HepG2 (cell line): ENCODE data around the gene ANKRD29. TPM values are rescaled to one million over a fixed set of nuclear protein-coding genes. Genes with fewer than 3 reads are reported as not detected.
A peak's percentile ranks its signal among the peaks of the same experiment; 100 is the strongest.

Source experiments
- CAMTA2 ChIP-seq: sonication (generic); formaldehyde crosslinking; IDR thresholded peaks from 2 replicates; pipeline ENCODE4 v1.4.0; 2020; ENCODE audit warnings: mild to moderate bottlenecking, missing genetic modification reagents, borderline replicate concordance
- ELF1 ChIP-seq: sonication (generic); formaldehyde crosslinking; IDR thresholded peaks from 2 replicates; pipeline ENCODE4 v1.4.0; 2020; ENCODE audit warnings: missing genetic modification reagents
- HOXD1 ChIP-seq: sonication (generic); formaldehyde crosslinking; IDR thresholded peaks from 2 replicates; pipeline ENCODE4 v1.5.0; 2020; ENCODE audit warnings: missing genetic modification reagents
- NR3C1 ChIP-seq: sonication (generic); formaldehyde crosslinking; IDR thresholded peaks from 2 replicates; pipeline ENCODE4 v1.4.0; 2020; ENCODE audit warnings: missing genetic modification reagents
- PITX1 ChIP-seq: sonication (generic); formaldehyde crosslinking; IDR thresholded peaks from 2 replicates; pipeline ENCODE4 v1.5.1; 2020; ENCODE audit warnings: mild to moderate bottlenecking, missing genetic modification reagents
- REXO4 ChIP-seq: sonication (generic); formaldehyde crosslinking; IDR thresholded peaks from 2 replicates; pipeline ENCODE4 v1.8.0; 2022; ENCODE audit warnings: missing genetic modification reagents, mild to moderate bottlenecking, borderline replicate concordance
- SMYD3 ChIP-seq: sonication (generic); formaldehyde crosslinking; IDR thresholded peaks from 2 replicates; pipeline ENCODE4 v1.8.1; 2023; ENCODE audit warnings: mild to moderate bottlenecking, missing genetic modification reagents
- ZBTB7A ChIP-seq: sonication (generic); formaldehyde crosslinking; IDR thresholded peaks from 2 replicates; pipeline ENCODE4 v1.8.0; 2022; ENCODE audit warnings: mild to moderate bottlenecking, missing genetic modification reagents
- ZBTB7B ChIP-seq: sonication (generic); formaldehyde crosslinking; IDR thresholded peaks from 2 replicates; pipeline ENCODE4 v1.4.0; 2020; ENCODE audit warnings: missing genetic modification reagents
- ZNF17 ChIP-seq: sonication (generic); formaldehyde crosslinking; IDR thresholded peaks from 2 replicates; pipeline ENCODE4 v1.5.0; 2020; ENCODE audit warnings: mild to moderate bottlenecking, missing genetic modification reagents
- polyA plus RNA-seq, 8 experiments: library from polyadenylated mRNA; depleted of rRNA in 3 of 8; stranded (reverse) in 7 of 8; unstranded in 1 of 8; fragments of >200 nt; fragmentation: Illumina TruSeq in 4 of 8; extraction: Trizol in 4 of 8; gene quantifications; 2 replicates each; pipeline versions ENCODE4 v1.2.1 to v1.2.3, GENCODE V29; 2011 to 2016; ENCODE audit warnings: low read depth in 4 of 8, missing spikeins in 1 of 8, mixed read lengths in 1 of 8; ENCODE audit not compliant: insufficient read depth in 1 of 8
- total RNA-seq, 5 experiments: library from RNA; depleted of rRNA; stranded (reverse); fragments of >200 nt; fragmentation: Illumina TruSeq; extraction: Trizol; gene quantifications; 2 replicates each; pipeline ENCODE4 v1.2.3, GENCODE V29; 2016; ENCODE audit warnings: low read depth in 1 of 5
- TF ChIP-seq, protein P1 (sequence below): sonication (generic); formaldehyde crosslinking; IDR thresholded peaks from 2 replicates; pipeline ENCODE4 v1.5.1; 2020; ENCODE audit warnings: mild to moderate bottlenecking, missing genetic modification reagents, moderate library complexity
- TF ChIP-seq, protein P2 (sequence below): sonication (generic); formaldehyde crosslinking; conservative IDR thresholded peaks from 2 replicates; pipeline ENCODE4 v1.8.1; 2023; ENCODE audit warnings: missing genetic modification reagents
- TF ChIP-seq, protein P3 (sequence below): sonication (generic); formaldehyde crosslinking; IDR thresholded peaks from 2 replicates; pipeline ENCODE4 v1.8.1; 2022; ENCODE audit warnings: low read depth, mild to moderate bottlenecking, missing genetic modification reagents
- TF ChIP-seq, protein P4 (sequence below): sonication (generic); formaldehyde crosslinking; IDR thresholded peaks from 2 replicates; pipeline ENCODE4 v1.5.0; 2020; ENCODE audit warnings: mild to moderate bottlenecking, missing genetic modification reagents, borderline replicate concordance
- TF ChIP-seq, protein P5 (sequence below): sonication (generic); formaldehyde crosslinking; conservative IDR thresholded peaks from 2 replicates; pipeline ENCODE4 v1.8.0; 2022; ENCODE audit warnings: mild to moderate bottlenecking, moderate library complexity, missing genetic modification reagents

Gene ANKRD29
- total and polyA plus RNA-seq, 2 of the 13 experiments (the other 11 are each of a cell fraction or from before 2014, with no cell fraction given) = not detected

DNA sequence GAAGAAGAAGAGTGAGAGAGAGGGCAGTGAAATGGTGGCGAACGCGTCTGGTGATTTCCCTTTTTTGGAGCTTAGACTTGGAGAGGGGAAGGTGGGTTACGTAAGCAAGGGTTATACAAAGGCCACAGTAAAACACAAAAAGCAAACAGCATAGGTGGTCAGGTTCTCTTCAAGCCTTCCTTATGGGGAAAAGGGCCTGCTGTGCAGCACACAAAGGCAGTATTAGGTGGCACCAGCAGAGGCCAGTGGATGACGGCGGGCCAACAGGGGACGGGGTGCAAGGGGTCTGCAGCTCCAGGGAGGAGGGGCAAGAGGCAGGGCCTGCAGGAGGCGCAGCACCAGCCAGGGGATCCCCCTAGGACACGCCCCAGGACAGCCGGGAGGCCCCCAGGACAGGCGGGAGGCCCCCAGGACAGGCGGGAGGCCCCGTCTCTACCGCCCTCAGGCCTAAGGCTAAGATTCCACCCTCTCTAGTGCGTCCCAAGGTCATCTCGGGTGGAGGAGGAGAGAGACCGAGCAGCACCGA is 43.8 kb downstream of the ANKRD29 start (continued):
- TF ChIP-seq, protein P1, sequence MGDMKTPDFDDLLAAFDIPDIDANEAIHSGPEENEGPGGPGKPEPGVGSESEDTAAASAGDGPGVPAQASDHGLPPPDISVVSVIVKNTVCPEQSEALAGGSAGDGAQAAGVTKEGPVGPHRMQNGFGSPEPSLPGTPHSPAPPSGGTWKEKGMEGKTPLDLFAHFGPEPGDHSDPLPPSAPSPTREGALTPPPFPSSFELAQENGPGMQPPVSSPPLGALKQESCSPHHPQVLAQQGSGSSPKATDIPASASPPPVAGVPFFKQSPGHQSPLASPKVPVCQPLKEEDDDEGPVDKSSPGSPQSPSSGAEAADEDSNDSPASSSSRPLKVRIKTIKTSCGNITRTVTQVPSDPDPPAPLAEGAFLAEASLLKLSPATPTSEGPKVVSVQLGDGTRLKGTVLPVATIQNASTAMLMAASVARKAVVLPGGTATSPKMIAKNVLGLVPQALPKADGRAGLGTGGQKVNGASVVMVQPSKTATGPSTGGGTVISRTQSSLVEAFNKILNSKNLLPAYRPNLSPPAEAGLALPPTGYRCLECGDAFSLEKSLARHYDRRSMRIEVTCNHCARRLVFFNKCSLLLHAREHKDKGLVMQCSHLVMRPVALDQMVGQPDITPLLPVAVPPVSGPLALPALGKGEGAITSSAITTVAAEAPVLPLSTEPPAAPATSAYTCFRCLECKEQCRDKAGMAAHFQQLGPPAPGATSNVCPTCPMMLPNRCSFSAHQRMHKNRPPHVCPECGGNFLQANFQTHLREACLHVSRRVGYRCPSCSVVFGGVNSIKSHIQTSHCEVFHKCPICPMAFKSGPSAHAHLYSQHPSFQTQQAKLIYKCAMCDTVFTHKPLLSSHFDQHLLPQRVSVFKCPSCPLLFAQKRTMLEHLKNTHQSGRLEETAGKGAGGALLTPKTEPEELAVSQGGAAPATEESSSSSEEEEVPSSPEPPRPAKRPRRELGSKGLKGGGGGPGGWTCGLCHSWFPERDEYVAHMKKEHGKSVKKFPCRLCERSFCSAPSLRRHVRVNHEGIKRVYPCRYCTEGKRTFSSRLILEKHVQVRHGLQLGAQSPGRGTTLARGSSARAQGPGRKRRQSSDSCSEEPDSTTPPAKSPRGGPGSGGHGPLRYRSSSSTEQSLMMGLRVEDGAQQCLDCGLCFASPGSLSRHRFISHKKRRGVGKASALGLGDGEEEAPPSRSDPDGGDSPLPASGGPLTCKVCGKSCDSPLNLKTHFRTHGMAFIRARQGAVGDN (CRISPR knock-in tag) = peak; percentile 60
- TF ChIP-seq ZBTB7A (CRISPR knock-in tag) (no peak), ZBTB7B (CRISPR knock-in tag) (peak; percentile 68; the same call in 1 of the 2 replicates), PITX1 (CRISPR knock-in tag) (no peak), REXO4 (CRISPR knock-in tag) (no peak), HOXD1 (CRISPR knock-in tag) (no peak), SMYD3 (CRISPR knock-in tag) (no peak), NR3C1 (no peak), CAMTA2 (no peak), ELF1 (CRISPR knock-in tag) (no peak), ZNF17 (CRISPR knock-in tag) (no peak)
- TF ChIP-seq, protein P2, sequence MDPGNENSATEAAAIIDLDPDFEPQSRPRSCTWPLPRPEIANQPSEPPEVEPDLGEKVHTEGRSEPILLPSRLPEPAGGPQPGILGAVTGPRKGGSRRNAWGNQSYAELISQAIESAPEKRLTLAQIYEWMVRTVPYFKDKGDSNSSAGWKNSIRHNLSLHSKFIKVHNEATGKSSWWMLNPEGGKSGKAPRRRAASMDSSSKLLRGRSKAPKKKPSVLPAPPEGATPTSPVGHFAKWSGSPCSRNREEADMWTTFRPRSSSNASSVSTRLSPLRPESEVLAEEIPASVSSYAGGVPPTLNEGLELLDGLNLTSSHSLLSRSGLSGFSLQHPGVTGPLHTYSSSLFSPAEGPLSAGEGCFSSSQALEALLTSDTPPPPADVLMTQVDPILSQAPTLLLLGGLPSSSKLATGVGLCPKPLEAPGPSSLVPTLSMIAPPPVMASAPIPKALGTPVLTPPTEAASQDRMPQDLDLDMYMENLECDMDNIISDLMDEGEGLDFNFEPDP = no peak
- TF ChIP-seq, protein P3, sequence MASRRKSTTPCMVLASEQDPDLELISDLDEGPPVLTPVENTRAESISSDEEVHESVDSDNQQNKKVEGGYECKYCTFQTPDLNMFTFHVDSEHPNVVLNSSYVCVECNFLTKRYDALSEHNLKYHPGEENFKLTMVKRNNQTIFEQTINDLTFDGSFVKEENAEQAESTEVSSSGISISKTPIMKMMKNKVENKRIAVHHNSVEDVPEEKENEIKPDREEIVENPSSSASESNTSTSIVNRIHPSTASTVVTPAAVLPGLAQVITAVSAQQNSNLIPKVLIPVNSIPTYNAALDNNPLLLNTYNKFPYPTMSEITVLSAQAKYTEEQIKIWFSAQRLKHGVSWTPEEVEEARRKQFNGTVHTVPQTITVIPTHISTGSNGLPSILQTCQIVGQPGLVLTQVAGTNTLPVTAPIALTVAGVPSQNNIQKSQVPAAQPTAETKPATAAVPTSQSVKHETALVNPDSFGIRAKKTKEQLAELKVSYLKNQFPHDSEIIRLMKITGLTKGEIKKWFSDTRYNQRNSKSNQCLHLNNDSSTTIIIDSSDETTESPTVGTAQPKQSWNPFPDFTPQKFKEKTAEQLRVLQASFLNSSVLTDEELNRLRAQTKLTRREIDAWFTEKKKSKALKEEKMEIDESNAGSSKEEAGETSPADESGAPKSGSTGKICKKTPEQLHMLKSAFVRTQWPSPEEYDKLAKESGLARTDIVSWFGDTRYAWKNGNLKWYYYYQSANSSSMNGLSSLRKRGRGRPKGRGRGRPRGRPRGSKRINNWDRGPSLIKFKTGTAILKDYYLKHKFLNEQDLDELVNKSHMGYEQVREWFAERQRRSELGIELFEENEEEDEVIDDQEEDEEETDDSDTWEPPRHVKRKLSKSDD (CRISPR knock-in tag) = no peak
- TF ChIP-seq, protein P4, sequence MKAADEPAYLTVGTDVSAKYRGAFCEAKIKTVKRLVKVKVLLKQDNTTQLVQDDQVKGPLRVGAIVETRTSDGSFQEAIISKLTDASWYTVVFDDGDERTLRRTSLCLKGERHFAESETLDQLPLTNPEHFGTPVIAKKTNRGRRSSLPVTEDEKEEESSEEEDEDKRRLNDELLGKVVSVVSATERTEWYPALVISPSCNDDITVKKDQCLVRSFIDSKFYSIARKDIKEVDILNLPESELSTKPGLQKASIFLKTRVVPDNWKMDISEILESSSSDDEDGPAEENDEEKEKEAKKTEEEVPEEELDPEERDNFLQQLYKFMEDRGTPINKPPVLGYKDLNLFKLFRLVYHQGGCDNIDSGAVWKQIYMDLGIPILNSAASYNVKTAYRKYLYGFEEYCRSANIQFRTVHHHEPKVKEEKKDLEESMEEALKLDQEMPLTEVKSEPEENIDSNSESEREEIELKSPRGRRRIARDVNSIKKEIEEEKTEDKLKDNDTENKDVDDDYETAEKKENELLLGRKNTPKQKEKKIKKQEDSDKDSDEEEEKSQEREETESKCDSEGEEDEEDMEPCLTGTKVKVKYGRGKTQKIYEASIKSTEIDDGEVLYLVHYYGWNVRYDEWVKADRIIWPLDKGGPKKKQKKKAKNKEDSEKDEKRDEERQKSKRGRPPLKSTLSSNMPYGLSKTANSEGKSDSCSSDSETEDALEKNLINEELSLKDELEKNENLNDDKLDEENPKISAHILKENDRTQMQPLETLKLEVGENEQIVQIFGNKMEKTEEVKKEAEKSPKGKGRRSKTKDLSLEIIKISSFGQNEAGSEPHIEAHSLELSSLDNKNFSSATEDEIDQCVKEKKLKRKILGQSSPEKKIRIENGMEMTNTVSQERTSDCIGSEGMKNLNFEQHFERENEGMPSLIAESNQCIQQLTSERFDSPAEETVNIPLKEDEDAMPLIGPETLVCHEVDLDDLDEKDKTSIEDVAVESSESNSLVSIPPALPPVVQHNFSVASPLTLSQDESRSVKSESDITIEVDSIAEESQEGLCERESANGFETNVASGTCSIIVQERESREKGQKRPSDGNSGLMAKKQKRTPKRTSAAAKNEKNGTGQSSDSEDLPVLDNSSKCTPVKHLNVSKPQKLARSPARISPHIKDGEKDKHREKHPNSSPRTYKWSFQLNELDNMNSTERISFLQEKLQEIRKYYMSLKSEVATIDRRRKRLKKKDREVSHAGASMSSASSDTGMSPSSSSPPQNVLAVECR (CRISPR knock-in tag) = no peak
- TF ChIP-seq, protein P5, sequence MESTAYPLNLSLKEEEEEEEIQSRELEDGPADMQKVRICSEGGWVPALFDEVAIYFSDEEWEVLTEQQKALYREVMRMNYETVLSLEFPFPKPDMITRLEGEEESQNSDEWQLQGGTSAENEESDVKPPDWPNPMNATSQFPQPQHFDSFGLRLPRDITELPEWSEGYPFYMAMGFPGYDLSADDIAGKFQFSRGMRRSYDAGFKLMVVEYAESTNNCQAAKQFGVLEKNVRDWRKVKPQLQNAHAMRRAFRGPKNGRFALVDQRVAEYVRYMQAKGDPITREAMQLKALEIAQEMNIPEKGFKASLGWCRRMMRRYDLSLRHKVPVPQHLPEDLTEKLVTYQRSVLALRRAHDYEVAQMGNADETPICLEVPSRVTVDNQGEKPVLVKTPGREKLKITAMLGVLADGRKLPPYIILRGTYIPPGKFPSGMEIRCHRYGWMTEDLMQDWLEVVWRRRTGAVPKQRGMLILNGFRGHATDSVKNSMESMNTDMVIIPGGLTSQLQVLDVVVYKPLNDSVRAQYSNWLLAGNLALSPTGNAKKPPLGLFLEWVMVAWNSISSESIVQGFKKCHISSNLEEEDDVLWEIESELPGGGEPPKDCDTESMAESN (CRISPR knock-in tag) = 0 out of 2 replicates have a peak, but pooled peaks have one; percentile 25
